Esophagus squamous epithelium (tissue), 5 donors: Measurements from ENCODE around the gene ARPP19. TPM values are rescaled to one million over a fixed set of nuclear protein-coding genes. Genes with fewer than 3 reads are reported as not detected.
"Not testable (repeated sequence)": the region's sequence is repeated elsewhere in the genome, so short reads cannot be mapped to it uniquely, and the experiment has no call there.

Experiments
- DNase-seq: peaks from one replicate; lab custom pipeline; 2025; lab: John Stamatoyannopoulos, UW
- H3K27ac ChIP-seq, 4 donors: fragments of 200-600 bp; sonication (generic); one replicate each; pipeline ENCODE4 v1.5.1; 2016 to 2019; ENCODE audit warnings: mild to moderate bottlenecking in 1 of 4
- H3K27me3 ChIP-seq, 4 donors: fragments of 200-600 bp; sonication (generic); 1 replicate in 3 of 4; 2 replicates in 1 of 4; pipeline versions ENCODE4 v1.5.1 to v1.6.0; 2017 to 2021; ENCODE audit warnings: antibody characterized with exemption in 1 of 4
- H3K36me3 ChIP-seq, 3 donors: fragments of 200-600 bp; sonication (generic); one replicate each; pipeline ENCODE4 v1.5.1; 2016 to 2019
- H3K4me1 ChIP-seq, 3 donors: fragments of 200-600 bp; sonication (generic); one replicate each; pipeline ENCODE4 v1.5.1; 2017 to 2019
- H3K4me3 ChIP-seq, 4 donors: fragments of 200-600 bp; sonication (generic); 1 replicate in 3 of 4; 2 replicates in 1 of 4; pipeline ENCODE4 v1.5.1; 2016 to 2019; ENCODE audit warnings: mild to moderate bottlenecking in 2 of 4, moderate library complexity in 1 of 4
- H3K9me3 ChIP-seq, 3 donors: fragments of 200-600 bp; sonication (generic); one replicate each; pipeline ENCODE4 v1.5.1; 2016 to 2019
- POLR2A ChIP-seq, 4 donors: fragments of 450-650 bp; IDR thresholded peaks; one replicate each; pipeline ENCODE4 v1.6.1; 2017; ENCODE audit warnings: antibody characterized with exemption in 4 of 4, mild to moderate bottlenecking in 4 of 4, moderate library complexity in 3 of 4
- WGBS, 2 donors: methylation state at CpG; one replicate each; pipeline ENCODE4 v1.1.5; 2018; 5-methylcytosine and 5-hydroxymethylcytosine counted together
- intact Hi-C: fragments of 100-400 bp; cut with DNase I; formaldehyde crosslinking; loops from one replicate; pipeline ENCODE4 v1.15.0; 2022
- total RNA-seq, 4 donors: library from RNA; depleted of rRNA; stranded (reverse); fragments of >200 nt; gene quantifications; one replicate each; pipeline ENCODE4 v1.1.0, GENCODE V29; 2016
- TF ChIP-seq, protein P1 (sequence below), 6 experiments: fragments of 450-650 bp in 4 of 6; fragments of 200-600 bp in 2 of 6; sonication (generic) in 2 of 6; IDR thresholded peaks; one replicate each; pipeline ENCODE4 v1.5.1; 2016 to 2019; ENCODE audit warnings: antibody characterized with exemption in 6 of 6, mild to moderate bottlenecking in 4 of 6, moderate library complexity in 4 of 6
- donor health status: DM: yes; HTN: yes; CAD: no.

ARPP19 gene
- total RNA-seq, 4 donors from 2014 or later, result 44.1 to 114 (median 105) TPM

- no peaks in the 10 kb centered on the region for H3K27me3 ChIP-seq
- H3K27ac ChIP-seq, result peak overlapping the region in 2 of 4 donors; percentile 65 to 74
- peaks cover 4 to 60% (median 31%) of the 10 kb centered on the region in 3 donors for H3K4me1 ChIP-seq
- H3K36me3 ChIP-seq, result peaks cover 0 to 38% (median 0%) of the 10 kb centered on the region in 3 donors
- WGBS, 2 donors, result 28 to 42% methylated on average over 5 of the region's 5 CpGs
- no peak for TF ChIP-seq POLR2A (IDR thresholded peaks at IDR 0.05)
- TF ChIP-seq, protein P1, sequence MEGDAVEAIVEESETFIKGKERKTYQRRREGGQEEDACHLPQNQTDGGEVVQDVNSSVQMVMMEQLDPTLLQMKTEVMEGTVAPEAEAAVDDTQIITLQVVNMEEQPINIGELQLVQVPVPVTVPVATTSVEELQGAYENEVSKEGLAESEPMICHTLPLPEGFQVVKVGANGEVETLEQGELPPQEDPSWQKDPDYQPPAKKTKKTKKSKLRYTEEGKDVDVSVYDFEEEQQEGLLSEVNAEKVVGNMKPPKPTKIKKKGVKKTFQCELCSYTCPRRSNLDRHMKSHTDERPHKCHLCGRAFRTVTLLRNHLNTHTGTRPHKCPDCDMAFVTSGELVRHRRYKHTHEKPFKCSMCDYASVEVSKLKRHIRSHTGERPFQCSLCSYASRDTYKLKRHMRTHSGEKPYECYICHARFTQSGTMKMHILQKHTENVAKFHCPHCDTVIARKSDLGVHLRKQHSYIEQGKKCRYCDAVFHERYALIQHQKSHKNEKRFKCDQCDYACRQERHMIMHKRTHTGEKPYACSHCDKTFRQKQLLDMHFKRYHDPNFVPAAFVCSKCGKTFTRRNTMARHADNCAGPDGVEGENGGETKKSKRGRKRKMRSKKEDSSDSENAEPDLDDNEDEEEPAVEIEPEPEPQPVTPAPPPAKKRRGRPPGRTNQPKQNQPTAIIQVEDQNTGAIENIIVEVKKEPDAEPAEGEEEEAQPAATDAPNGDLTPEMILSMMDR (IDR thresholded peaks at IDR 0.05), result no peak
- no peak overlapping the region for H3K4me3 ChIP-seq
- intact Hi-C loops, result no loop called here
- no peaks in the 10 kb centered on the region for H3K9me3 ChIP-seq
- no peak for DNase-seq
These were observed 10.6 kb downstream of the ARPP19 start for GRCh38 chr15:52558196-52558595.

GRCh38 chr15:52557274-52557641 is 11.6 kb downstream of the ARPP19 start:
- no peak for TF ChIP-seq POLR2A (IDR thresholded peaks at IDR 0.05)
- intact Hi-C loops, result no loop called here
- peaks cover 4 to 55% (median 27%) of the 10 kb centered on the region in 3 donors for H3K4me1 ChIP-seq
- peak overlapping the region in 1 of 4 donors; percentile 7 for H3K27ac ChIP-seq
- no peaks in the 10 kb centered on the region for H3K9me3 ChIP-seq
- no peaks in the 10 kb centered on the region for H3K27me3 ChIP-seq
- no peak for DNase-seq
- H3K4me3 ChIP-seq, result no peak overlapping the region
- peaks cover 0 to 47% (median 0%) of the 10 kb centered on the region in 3 donors for H3K36me3 ChIP-seq

DNA sequence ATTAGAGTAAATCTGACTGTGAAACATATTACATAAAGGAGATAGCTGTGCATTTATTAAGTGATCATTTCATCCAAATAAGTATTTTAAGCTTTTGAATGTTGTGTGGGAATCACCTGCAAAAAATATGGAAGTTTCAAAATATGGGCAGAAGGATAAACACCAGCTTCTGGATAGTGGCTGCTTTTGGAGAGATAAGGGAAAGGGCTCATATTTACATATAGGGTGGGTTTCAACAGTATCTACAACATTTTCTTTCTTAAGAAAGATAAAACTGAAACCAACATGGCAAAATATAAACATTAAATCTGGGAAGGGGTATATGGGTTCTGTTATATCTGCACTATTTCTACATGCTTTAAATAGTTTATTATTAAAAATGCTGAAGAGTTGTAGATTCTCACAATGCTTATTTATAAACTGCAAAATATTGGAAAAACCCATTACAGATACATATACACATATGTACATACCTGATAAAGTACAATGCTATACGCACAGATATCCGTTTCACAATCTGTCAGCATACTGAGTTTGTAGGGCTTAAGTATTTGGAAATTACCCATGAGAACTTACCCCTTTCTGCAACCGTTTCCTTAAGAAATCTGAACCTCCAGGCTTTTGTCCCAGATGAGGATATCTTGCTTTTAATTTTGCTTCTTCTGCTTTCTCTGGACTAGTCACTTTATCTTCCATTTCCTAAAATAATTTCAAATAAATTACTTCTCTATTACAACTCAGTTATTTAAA is 12.1 kb downstream of the ARPP19 start:
- H3K27me3 ChIP-seq, result no peaks in the 10 kb centered on the region
- intact Hi-C loops, result no loop called here
- peak overlapping the region in 1 of 4 donors; percentile 7 for H3K27ac ChIP-seq
- no peak overlapping the region for H3K4me3 ChIP-seq
- H3K9me3 ChIP-seq, result no peaks in the 10 kb centered on the region
- H3K36me3 ChIP-seq, result peaks cover 0 to 53% (median 5%) of the 10 kb centered on the region in 3 donors
- peaks cover 4 to 49% (median 27%) of the 10 kb centered on the region in 3 donors for H3K4me1 ChIP-seq
- no peak for TF ChIP-seq POLR2A (IDR thresholded peaks at IDR 0.05)
- TF ChIP-seq, protein P1 (IDR thresholded peaks at IDR 0.05), result no peak
- DNase-seq, result no peak
- WGBS, 2 donors, result 64 to 69% methylated on average over 3 of the region's 3 CpGs

DNA sequence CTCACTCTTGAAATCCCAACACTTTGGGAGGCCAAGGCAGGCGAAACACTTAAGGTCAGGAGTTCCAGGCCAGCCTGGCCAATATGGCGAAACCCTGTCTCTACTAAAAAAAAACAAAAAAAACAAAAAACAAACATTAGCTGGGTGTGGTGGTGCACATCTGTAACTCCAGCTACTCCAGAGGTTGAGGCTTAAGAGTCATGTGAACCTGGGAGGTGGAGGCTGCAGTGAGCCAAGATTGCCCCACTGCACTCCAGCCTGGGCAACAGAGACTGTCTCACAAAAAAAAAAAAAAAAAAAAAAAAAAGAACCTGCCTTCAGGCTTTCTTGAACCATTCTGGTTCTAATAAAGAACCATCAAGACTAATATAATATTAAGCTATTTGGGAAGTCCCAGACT is 16.5 kb downstream of the ARPP19 start:
- Histone ChIP-seq H3K36me3 (peaks cover 0 to 97% (median 13%) of the 10 kb centered on the region in 3 donors), H3K27me3 (no peaks in the 10 kb centered on the region), H3K9me3 (no peaks in the 10 kb centered on the region), H3K27ac (no peak overlapping the region), H3K4me3 (no peak overlapping the region), H3K4me1 (peaks cover 0 to 7% (median 0%) of the 10 kb centered on the region in 3 donors)
- intact Hi-C loops, result no loop called here
- 66 to 90% methylated on average over 2 of the region's 2 CpGs for WGBS, 2 donors
- no peak for TF ChIP-seq POLR2A (IDR thresholded peaks at IDR 0.05)
- TF ChIP-seq, protein P1 (IDR thresholded peaks at IDR 0.05), result no peak
- no peak for DNase-seq

DNA sequence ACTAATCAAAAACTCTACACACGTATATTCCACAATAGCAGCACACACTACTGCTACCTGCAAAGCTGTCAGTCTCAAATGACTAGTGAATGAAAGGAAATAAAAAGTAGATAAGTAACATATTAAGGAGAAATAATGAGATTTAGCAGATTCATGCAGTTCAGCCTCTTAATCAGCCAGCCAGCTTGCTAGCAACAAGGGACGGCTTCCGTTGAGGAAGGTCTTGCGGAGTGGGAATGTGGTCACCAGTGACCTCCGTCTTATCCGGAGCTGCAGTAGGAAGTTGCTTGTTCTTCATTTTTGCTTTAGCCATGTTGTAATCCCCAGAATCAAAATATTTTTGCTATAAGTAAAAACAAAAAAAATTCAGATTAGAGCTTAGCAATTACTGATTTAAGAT is 17.1 kb downstream of the ARPP19 start:
- no peaks in the 10 kb centered on the region for H3K27me3 ChIP-seq
- no peak overlapping the region for H3K4me3 ChIP-seq
- no peak for DNase-seq
- intact Hi-C loops, result no loop called here
- 81 to 93% methylated on average over 6 of the region's 6 CpGs for WGBS, 2 donors
- TF ChIP-seq, protein P1 (IDR thresholded peaks at IDR 0.05), result no peak
- TF ChIP-seq POLR2A (IDR thresholded peaks at IDR 0.05), result no peak
- peaks cover 0 to 98% (median 13%) of the 10 kb centered on the region in 3 donors for H3K36me3 ChIP-seq
- H3K9me3 ChIP-seq, result no peaks in the 10 kb centered on the region
- peaks cover 0 to 2% (median 0%) of the 10 kb centered on the region in 3 donors for H3K4me1 ChIP-seq
- H3K27ac ChIP-seq, result no peak overlapping the region

DNA sequence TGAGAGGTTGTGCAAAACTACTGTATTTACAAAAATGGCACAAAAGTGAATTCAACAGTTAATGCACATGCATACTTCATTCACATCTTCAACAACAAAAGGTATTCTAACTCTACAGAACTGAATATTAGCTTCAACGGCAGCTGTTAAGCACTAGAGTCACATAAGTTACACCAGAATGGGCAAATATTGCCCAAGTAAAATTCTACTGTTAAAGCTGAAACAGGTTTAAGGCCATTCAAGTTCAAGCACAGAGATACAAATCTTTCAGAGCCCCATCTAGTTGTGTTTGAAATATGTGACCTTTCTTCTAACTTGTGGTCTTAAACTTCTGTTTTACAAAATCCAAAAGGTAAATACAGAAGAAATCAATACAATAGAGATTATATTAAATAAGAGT is 17.6 kb downstream of the ARPP19 start:
- H3K4me1 ChIP-seq, H3K27me3 ChIP-seq, DNase-seq, intact Hi-C loops, H3K27ac ChIP-seq, H3K9me3 ChIP-seq, H3K4me3 ChIP-seq: not testable (repeated sequence)
- WGBS, 2 donors, result 79 to 83% methylated on average over 1 of the region's 1 CpG
- H3K36me3 ChIP-seq, result peaks cover 0 to 98% (median 13%) of the 10 kb centered on the region in 3 donors
